ENCODE results near the gene ADARB2. TPM values are rescaled to one million over a fixed set of nuclear protein-coding genes. Genes with fewer than 3 reads are reported as not detected.

ADARB2 gene
- total and polyA plus RNA-seq, 2 experiments from 2014 or later = 1.6 to 3.1 TPM

GRCh38 chr10:1395481-1396296 lies 341.6 kb downstream of the ADARB2 start:
- TF ChIP-seq, protein P1, sequence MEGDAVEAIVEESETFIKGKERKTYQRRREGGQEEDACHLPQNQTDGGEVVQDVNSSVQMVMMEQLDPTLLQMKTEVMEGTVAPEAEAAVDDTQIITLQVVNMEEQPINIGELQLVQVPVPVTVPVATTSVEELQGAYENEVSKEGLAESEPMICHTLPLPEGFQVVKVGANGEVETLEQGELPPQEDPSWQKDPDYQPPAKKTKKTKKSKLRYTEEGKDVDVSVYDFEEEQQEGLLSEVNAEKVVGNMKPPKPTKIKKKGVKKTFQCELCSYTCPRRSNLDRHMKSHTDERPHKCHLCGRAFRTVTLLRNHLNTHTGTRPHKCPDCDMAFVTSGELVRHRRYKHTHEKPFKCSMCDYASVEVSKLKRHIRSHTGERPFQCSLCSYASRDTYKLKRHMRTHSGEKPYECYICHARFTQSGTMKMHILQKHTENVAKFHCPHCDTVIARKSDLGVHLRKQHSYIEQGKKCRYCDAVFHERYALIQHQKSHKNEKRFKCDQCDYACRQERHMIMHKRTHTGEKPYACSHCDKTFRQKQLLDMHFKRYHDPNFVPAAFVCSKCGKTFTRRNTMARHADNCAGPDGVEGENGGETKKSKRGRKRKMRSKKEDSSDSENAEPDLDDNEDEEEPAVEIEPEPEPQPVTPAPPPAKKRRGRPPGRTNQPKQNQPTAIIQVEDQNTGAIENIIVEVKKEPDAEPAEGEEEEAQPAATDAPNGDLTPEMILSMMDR (IDR thresholded peaks at IDR 0.05; ENCODE audit: low read depth, low read length) = no peak
- no peaks in the 10 kb centered on the region for H3K27me3 ChIP-seq
- H3K4me3 ChIP-seq = no peak overlapping the region
- no peak overlapping the region for H3K27ac ChIP-seq
- H3K9me3 ChIP-seq (ENCODE audit: low read depth) = no peaks in the 10 kb centered on the region
- no peaks in the 10 kb centered on the region for H3K36me3 ChIP-seq
- DNase-seq (ENCODE audit: low read depth in 1 of 2, low spot score in 1 of 2) = no peak
- peaks cover 16% of the 10 kb centered on the region for H3K4me1 ChIP-seq (ENCODE audit: low read depth)

DNA sequence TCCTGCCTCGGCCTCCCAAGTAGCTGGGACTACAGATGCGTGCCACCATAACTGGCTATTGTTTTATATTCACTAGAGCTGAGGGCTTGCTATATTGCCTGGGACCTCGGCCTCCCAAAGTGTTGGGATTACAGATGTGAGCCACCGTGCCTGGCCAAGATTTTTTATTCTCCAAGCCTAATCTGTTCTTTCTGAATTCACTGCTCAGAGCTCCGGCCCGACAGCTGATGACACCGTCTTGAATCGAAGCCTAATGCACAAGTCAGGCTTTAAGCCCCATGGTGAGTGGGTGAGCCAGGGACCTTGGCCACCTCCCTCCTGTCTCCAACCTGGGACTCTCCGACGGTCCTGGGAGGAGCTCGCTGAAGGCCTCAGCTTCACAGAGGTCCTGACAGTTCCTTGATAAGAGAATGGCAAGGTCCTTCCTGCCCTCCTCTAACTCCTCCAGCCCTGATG lies 342.3 kb downstream of the ADARB2 start:
- Histone ChIP-seq H3K4me1 (ENCODE audit: low read depth) (peaks cover 15% of the 10 kb centered on the region), H3K36me3 (no peaks in the 10 kb centered on the region), H3K9me3 (ENCODE audit: low read depth) (no peaks in the 10 kb centered on the region), H3K4me3 (no peak overlapping the region), H3K27ac (no peak overlapping the region), H3K27me3 (no peaks in the 10 kb centered on the region)
- TF ChIP-seq, protein P1 (IDR thresholded peaks at IDR 0.05; ENCODE audit: low read depth, low read length) = no peak
- DNase-seq (ENCODE audit: low read depth in 1 of 2, low spot score in 1 of 2) = no peak

DNA sequence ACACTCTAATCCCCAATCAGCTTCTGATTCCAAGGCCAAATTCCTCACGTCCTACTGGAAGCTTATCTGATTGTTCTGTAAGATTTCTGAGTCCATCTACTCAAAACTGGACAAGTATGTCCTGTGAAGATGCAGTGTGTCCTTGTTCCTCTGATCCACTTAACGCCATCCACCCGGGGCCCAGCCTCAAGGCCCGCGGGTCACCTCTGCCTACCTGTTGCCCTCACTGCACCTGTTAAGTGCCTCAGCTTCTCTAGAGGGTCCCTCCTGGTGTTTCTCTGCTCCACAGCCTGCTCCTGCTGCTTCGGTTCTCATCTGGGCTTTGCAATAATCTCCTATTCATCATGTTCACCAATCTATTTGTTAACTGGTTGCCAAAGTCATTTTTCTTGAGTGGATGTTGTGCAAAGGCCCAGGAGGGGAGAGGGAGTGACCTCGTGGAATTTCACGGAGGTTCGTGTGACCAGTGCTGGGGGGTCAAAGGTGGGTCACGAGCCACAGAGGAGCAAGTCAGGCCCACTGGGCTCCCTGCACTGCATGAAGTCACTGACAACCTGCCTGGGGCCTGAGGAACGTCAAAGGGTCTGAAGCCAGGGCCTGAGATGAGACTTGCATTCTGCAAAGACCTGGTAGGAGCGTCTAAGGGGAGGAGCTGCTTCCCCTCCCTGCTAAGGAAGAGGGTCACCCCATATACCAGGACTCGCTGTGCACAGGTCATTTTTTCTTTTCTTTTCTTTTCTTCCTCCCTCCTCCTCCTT lies 343.0 kb downstream of the ADARB2 start:
- Histone ChIP-seq H3K27me3 (no peaks in the 10 kb centered on the region), H3K4me1 (ENCODE audit: low read depth) (peaks cover 9% of the 10 kb centered on the region), H3K4me3 (no peak overlapping the region), H3K27ac (no peak overlapping the region), H3K36me3 (no peaks in the 10 kb centered on the region), H3K9me3 (ENCODE audit: low read depth) (no peaks in the 10 kb centered on the region)
- TF ChIP-seq, protein P1 (IDR thresholded peaks at IDR 0.05; ENCODE audit: low read depth, low read length) = no peak
- no peak for DNase-seq (ENCODE audit: low read depth in 1 of 2, low spot score in 1 of 2)

DNA sequence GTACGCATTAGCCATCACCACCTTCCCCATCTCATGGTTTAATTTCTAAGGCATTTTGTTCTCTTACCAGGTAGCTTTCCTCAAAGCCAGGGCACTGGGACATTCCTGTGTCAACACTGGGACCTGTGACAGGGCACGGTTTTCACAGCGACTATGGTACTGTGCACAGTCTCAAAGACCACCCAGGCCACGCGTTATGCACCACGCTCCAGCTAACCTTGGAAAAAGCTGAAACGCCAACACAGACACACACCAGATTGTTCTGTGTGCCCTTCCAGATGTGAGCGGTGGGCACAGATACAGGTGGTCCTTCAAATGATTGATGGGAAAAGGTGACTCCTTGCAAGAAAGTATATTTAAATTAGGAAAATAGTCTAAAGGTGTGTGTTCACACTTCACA lies 343.8 kb downstream of the ADARB2 start:
- Histone ChIP-seq H3K27me3 (no peaks in the 10 kb centered on the region), H3K9me3 (ENCODE audit: low read depth) (no peaks in the 10 kb centered on the region), H3K27ac (no peak overlapping the region), H3K4me1 (ENCODE audit: low read depth) (peaks cover under 1% of the 10 kb centered on the region), H3K4me3 (no peak overlapping the region), H3K36me3 (no peaks in the 10 kb centered on the region)
- TF ChIP-seq, protein P1 (IDR thresholded peaks at IDR 0.05; ENCODE audit: low read depth, low read length) = no peak
- DNase-seq (ENCODE audit: low read depth in 1 of 2, low spot score in 1 of 2) = no peak

- no peak for DNase-seq (ENCODE audit: low read depth in 1 of 2, low spot score in 1 of 2)
- Histone ChIP-seq H3K4me1 (ENCODE audit: low read depth) (no peaks in the 10 kb centered on the region), H3K27ac (no peak overlapping the region), H3K36me3 (no peaks in the 10 kb centered on the region), H3K9me3 (ENCODE audit: low read depth) (no peaks in the 10 kb centered on the region), H3K27me3 (no peaks in the 10 kb centered on the region), H3K4me3 (no peak overlapping the region)
- TF ChIP-seq, protein P1 (IDR thresholded peaks at IDR 0.05; ENCODE audit: low read depth, low read length) = no peak
Observed at GRCh38 chr10:1392127-1392526, 345.2 kb downstream of the ADARB2 start.
